HEK293 (cell line): ENCODE data around the gene NMB.

Experiments
- CTCF ChIA-PET: fragments of 350-600 bp; formaldehyde crosslinking; extraction: SDS; loops from one replicate; lab custom pipeline; 2021; ENCODE audit warnings: antibody characterized with exemption; lab: Yijun Ruan, JAX
- POLR2A ChIA-PET: fragments of 300-600 bp; formaldehyde crosslinking; extraction: SDS; loops from one replicate; lab custom pipeline; 2020; ENCODE audit warnings: antibody characterized with exemption, inconsistent platforms; lab: Yijun Ruan, JAX
- H3K27ac ChIP-seq: fragments of 200-500 bp; sonication (Bioruptor generic); 2 replicates; pipeline ENCODE4 v1.5.1; 2014; ENCODE audit warnings: low read depth, low read length, control low read depth, inconsistent platforms; ENCODE audit errors: extremely low read depth
- H3K36me3 ChIP-seq, 2 experiments: fragments of 200-500 bp in 1 of 2; sonication (Bioruptor generic) in 1 of 2; 1 replicate in 1 of 2; 2 replicates in 1 of 2; pipeline ENCODE4 v1.5.1; 2014 to 2017; ENCODE audit warnings: inconsistent platforms in 2 of 2, low read length in 2 of 2; ENCODE audit not compliant: control insufficient read depth in 2 of 2, insufficient read depth in 1 of 2
- H3K4me1 ChIP-seq: fragments of 200-500 bp; sonication (Bioruptor generic); 2 replicates; pipeline ENCODE4 v1.5.1; 2014; ENCODE audit warnings: mild to moderate bottlenecking, low read length, inconsistent platforms; ENCODE audit not compliant: control insufficient read depth, insufficient read depth
- H3K4me3 ChIP-seq: 2 replicates; pipeline ENCODE4 v1.5.1; 2011; ENCODE audit warnings: low read depth, mild to moderate bottlenecking, control low read depth, low read length, moderate library complexity
- H3K9me3 ChIP-seq: fragments of 200-500 bp; sonication (Bioruptor generic); 2 replicates; pipeline ENCODE4 v1.5.1; 2014; ENCODE audit warnings: low read depth, low read length, inconsistent platforms; ENCODE audit not compliant: control insufficient read depth, insufficient read depth
- HOXC10 ChIP-seq: sonication (generic); formaldehyde crosslinking; IDR thresholded peaks from 2 replicates; pipeline ENCODE4 v1.8.1; 2023; ENCODE audit warnings: mild to moderate bottlenecking, missing genetic modification reagents
- IKZF3 ChIP-seq: fragments of 450-650 bp; IDR thresholded peaks from 2 replicates; pipeline ENCODE4 v1.5.0; 2018; ENCODE audit warnings: missing biosample characterization, mild to moderate bottlenecking, missing genetic modification characterization, moderate library complexity
- KLF8 ChIP-seq: fragments of 450-650 bp; formaldehyde crosslinking; IDR thresholded peaks from 2 replicates; pipeline ENCODE4 v1.5.1; 2016; ENCODE audit warnings: missing biosample characterization, missing genetic modification characterization
- KLF9 ChIP-seq: fragments of 450-650 bp; formaldehyde crosslinking; IDR thresholded peaks from 2 replicates; pipeline ENCODE4 v1.5.1; 2016; ENCODE audit warnings: missing biosample characterization, missing genetic modification characterization, low read depth
- SP2 ChIP-seq: fragments of 450-650 bp; formaldehyde crosslinking; IDR thresholded peaks from 2 replicates; pipeline ENCODE4 v1.5.1; 2016; ENCODE audit warnings: missing biosample characterization, missing genetic modification characterization
- SP3 ChIP-seq: fragments of 450-650 bp; formaldehyde crosslinking; IDR thresholded peaks from 2 replicates; pipeline ENCODE4 v1.5.1; 2016; ENCODE audit warnings: missing biosample characterization, missing genetic modification characterization
- ZBTB7A ChIP-seq: fragments of 450-650 bp; formaldehyde crosslinking; IDR thresholded peaks from 2 replicates; pipeline ENCODE4 v1.5.1; 2016; ENCODE audit warnings: low read depth, missing biosample characterization, missing genetic modification characterization
- ZFP3 ChIP-seq: fragments of 450-650 bp; formaldehyde crosslinking; IDR thresholded peaks from 2 replicates; pipeline ENCODE4 v1.5.1; 2016; ENCODE audit warnings: low read depth, missing biosample characterization, missing genetic modification characterization
- ZNF146 ChIP-seq: fragments of 450-650 bp; formaldehyde crosslinking; IDR thresholded peaks from 2 replicates; pipeline ENCODE4 v1.5.1; 2016; ENCODE audit warnings: missing biosample characterization, missing genetic modification characterization
- ZNF2 ChIP-seq: fragments of 450-650 bp; formaldehyde crosslinking; IDR thresholded peaks from 2 replicates; pipeline ENCODE4 v1.5.1; 2016; ENCODE audit warnings: missing biosample characterization, missing genetic modification characterization
- ZNF24 ChIP-seq: fragments of 450-650 bp; formaldehyde crosslinking; IDR thresholded peaks from 2 replicates; pipeline ENCODE4 v1.5.1; 2016; ENCODE audit warnings: missing biosample characterization, missing genetic modification characterization
- ZNF266 ChIP-seq: fragments of 450-650 bp; formaldehyde crosslinking; IDR thresholded peaks from 2 replicates; pipeline ENCODE4 v1.5.1; 2016; ENCODE audit warnings: missing biosample characterization, missing genetic modification characterization, low read depth
- ZNF416 ChIP-seq: fragments of 450-650 bp; formaldehyde crosslinking; IDR thresholded peaks from 2 replicates; pipeline ENCODE4 v1.5.1; 2016; ENCODE audit warnings: missing biosample characterization, missing genetic modification characterization
- ZNF423 ChIP-seq: fragments of 450-650 bp; formaldehyde crosslinking; IDR thresholded peaks from 2 replicates; pipeline ENCODE4 v1.5.1; 2016; ENCODE audit warnings: missing biosample characterization, missing genetic modification characterization
- ZNF501 ChIP-seq: fragments of 450-650 bp; formaldehyde crosslinking; IDR thresholded peaks from 2 replicates; pipeline ENCODE4 v1.5.1; 2016; ENCODE audit warnings: missing biosample characterization, missing genetic modification characterization
- ZNF549 ChIP-seq: fragments of 450-650 bp; IDR thresholded peaks from 2 replicates; pipeline ENCODE4 v1.5.1; 2018; ENCODE audit warnings: missing biosample characterization, missing genetic modification characterization, mild to moderate bottlenecking, inconsistent platforms, moderate library complexity
- ZNF629 ChIP-seq: fragments of 450-650 bp; formaldehyde crosslinking; IDR thresholded peaks from 2 replicates; pipeline ENCODE4 v1.5.1; 2017; ENCODE audit warnings: missing biosample characterization, missing genetic modification characterization
- ZNF654 ChIP-seq: fragments of 450-650 bp; formaldehyde crosslinking; IDR thresholded peaks from 2 replicates; pipeline ENCODE4 v1.5.1; 2016; ENCODE audit warnings: low read depth, missing biosample characterization, missing genetic modification characterization
- ZNF660 ChIP-seq: fragments of 450-650 bp; IDR thresholded peaks from 2 replicates; pipeline ENCODE4 v1.5.1; 2018; ENCODE audit warnings: missing biosample characterization, mild to moderate bottlenecking, missing genetic modification characterization
- TF ChIP-seq, protein P1 (sequence below): fragments of 450-650 bp; IDR thresholded peaks from 2 replicates; pipeline ENCODE4 v1.5.1; 2018; ENCODE audit warnings: missing biosample characterization, missing genetic modification characterization
- TF ChIP-seq, protein P2 (sequence below): fragments of 450-650 bp; formaldehyde crosslinking; IDR thresholded peaks from 2 replicates; pipeline ENCODE4 v1.5.1; 2016; ENCODE audit warnings: missing biosample characterization, missing genetic modification characterization
- TF ChIP-seq, protein P3 (sequence below): fragments of 450-650 bp; formaldehyde crosslinking; IDR thresholded peaks from 2 replicates; pipeline ENCODE4 v1.5.1; 2016; ENCODE audit warnings: missing biosample characterization, missing genetic modification characterization
- TF ChIP-seq, protein P4 (sequence below): fragments of 450-650 bp; formaldehyde crosslinking; IDR thresholded peaks from 2 replicates; pipeline ENCODE4 v1.5.1; 2016; ENCODE audit warnings: missing biosample characterization, missing genetic modification characterization
- TF ChIP-seq, protein P5 (sequence below): fragments of 450-650 bp; formaldehyde crosslinking; IDR thresholded peaks from 2 replicates; pipeline ENCODE4 v1.5.1; 2016; ENCODE audit warnings: missing biosample characterization, missing genetic modification characterization
- TF ChIP-seq, protein P6 (sequence below): fragments of 450-650 bp; formaldehyde crosslinking; IDR thresholded peaks from 2 replicates; pipeline ENCODE4 v1.5.1; 2016; ENCODE audit warnings: missing biosample characterization, missing genetic modification characterization, borderline replicate concordance

NMB gene

DNA sequence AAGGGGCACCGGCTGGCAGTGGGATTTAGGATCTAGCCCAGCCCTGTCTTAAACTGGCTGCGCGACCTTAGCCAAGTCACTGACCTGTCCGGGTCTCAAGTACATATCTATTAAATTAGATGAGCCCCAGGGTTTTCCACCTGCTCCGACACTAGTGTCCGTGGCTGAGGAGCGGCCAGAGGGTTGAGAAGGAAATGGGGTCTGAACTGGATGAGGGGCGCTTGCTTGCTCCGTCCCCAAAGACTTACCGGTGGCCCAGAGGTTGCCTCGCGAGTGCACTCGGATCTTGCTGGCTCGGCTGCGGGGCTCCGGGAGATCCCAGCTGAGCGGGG is 285 bp downstream of the NMB start:
- POLR2A ChIA-PET: no interaction called here
- Histone ChIP-seq H3K27ac (peak overlapping the region; percentile 46; the same call in 1 of the 2 replicates), H3K4me3 (peak overlapping the region; percentile 35), H3K4me1 (peaks cover 14% of the 10 kb centered on the region), H3K9me3 (no peaks in the 10 kb centered on the region), H3K36me3 (peaks cover 2 to 8% of the 10 kb centered on the region in 2 experiments; a peak in 2 of 3 replicates)
- CTCF ChIA-PET: interaction anchor here (1.2 to 4.9 kb wide), 4 partner anchors 57 to 113 kb away, joined by 4 to 19 read pairs (median 4); no protein-coding TSS in a partner anchor
- no peak for TF ChIP-seq ZFP3
- TF ChIP-seq ZNF660: no peak
- TF ChIP-seq, protein P1, sequence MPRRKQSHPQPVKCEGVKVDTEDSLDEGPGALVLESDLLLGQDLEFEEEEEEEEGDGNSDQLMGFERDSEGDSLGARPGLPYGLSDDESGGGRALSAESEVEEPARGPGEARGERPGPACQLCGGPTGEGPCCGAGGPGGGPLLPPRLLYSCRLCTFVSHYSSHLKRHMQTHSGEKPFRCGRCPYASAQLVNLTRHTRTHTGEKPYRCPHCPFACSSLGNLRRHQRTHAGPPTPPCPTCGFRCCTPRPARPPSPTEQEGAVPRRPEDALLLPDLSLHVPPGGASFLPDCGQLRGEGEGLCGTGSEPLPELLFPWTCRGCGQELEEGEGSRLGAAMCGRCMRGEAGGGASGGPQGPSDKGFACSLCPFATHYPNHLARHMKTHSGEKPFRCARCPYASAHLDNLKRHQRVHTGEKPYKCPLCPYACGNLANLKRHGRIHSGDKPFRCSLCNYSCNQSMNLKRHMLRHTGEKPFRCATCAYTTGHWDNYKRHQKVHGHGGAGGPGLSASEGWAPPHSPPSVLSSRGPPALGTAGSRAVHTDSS (tag by site-specific recombination): no peak
- TF ChIP-seq ZNF416: no peak
- TF ChIP-seq, protein P2, sequence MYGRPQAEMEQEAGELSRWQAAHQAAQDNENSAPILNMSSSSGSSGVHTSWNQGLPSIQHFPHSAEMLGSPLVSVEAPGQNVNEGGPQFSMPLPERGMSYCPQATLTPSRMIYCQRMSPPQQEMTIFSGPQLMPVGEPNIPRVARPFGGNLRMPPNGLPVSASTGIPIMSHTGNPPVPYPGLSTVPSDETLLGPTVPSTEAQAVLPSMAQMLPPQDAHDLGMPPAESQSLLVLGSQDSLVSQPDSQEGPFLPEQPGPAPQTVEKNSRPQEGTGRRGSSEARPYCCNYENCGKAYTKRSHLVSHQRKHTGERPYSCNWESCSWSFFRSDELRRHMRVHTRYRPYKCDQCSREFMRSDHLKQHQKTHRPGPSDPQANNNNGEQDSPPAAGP (tag by site-specific recombination): no peak
- TF ChIP-seq SP3 (tag by site-specific recombination): no peak
- no peak for TF ChIP-seq ZNF24 (tag by site-specific recombination)
- TF ChIP-seq, protein P3, sequence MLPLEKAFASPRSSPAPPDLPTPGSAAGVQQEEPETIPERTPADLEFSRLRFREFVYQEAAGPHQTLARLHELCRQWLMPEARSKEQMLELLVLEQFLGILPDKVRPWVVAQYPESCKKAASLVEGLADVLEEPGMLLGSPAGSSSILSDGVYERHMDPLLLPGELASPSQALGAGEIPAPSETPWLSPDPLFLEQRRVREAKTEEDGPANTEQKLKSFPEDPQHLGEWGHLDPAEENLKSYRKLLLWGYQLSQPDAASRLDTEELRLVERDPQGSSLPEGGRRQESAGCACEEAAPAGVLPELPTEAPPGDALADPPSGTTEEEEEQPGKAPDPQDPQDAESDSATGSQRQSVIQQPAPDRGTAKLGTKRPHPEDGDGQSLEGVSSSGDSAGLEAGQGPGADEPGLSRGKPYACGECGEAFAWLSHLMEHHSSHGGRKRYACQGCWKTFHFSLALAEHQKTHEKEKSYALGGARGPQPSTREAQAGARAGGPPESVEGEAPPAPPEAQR (tag by site-specific recombination): no peak
- TF ChIP-seq ZBTB7A (tag by site-specific recombination): no peak
- TF ChIP-seq, protein P4, sequence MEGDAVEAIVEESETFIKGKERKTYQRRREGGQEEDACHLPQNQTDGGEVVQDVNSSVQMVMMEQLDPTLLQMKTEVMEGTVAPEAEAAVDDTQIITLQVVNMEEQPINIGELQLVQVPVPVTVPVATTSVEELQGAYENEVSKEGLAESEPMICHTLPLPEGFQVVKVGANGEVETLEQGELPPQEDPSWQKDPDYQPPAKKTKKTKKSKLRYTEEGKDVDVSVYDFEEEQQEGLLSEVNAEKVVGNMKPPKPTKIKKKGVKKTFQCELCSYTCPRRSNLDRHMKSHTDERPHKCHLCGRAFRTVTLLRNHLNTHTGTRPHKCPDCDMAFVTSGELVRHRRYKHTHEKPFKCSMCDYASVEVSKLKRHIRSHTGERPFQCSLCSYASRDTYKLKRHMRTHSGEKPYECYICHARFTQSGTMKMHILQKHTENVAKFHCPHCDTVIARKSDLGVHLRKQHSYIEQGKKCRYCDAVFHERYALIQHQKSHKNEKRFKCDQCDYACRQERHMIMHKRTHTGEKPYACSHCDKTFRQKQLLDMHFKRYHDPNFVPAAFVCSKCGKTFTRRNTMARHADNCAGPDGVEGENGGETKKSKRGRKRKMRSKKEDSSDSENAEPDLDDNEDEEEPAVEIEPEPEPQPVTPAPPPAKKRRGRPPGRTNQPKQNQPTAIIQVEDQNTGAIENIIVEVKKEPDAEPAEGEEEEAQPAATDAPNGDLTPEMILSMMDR (tag by site-specific recombination): no peak
- no peak for TF ChIP-seq ZNF266 (tag by site-specific recombination)
- TF ChIP-seq KLF8 (tag by site-specific recombination): no peak
- TF ChIP-seq ZNF654 (tag by site-specific recombination): no peak
- no peak for TF ChIP-seq ZNF423
- TF ChIP-seq ZNF549 (tag by site-specific recombination): no peak
- no peak for TF ChIP-seq ZNF501 (tag by site-specific recombination)
- no peak for TF ChIP-seq ZNF629 (tag by site-specific recombination)
- TF ChIP-seq, protein P5, sequence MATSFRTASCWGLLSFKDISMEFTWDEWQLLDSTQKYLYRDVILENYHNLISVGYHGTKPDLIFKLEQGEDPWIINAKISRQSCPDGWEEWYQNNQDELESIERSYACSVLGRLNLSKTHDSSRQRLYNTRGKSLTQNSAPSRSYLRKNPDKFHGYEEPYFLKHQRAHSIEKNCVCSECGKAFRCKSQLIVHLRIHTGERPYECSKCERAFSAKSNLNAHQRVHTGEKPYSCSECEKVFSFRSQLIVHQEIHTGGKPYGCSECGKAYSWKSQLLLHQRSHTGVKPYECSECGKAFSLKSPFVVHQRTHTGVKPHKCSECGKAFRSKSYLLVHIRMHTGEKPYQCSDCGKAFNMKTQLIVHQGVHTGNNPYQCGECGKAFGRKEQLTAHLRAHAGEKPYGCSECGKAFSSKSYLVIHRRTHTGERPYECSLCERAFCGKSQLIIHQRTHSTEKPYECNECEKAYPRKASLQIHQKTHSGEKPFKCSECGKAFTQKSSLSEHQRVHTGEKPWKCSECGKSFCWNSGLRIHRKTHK (tag by site-specific recombination): no peak

DNA sequence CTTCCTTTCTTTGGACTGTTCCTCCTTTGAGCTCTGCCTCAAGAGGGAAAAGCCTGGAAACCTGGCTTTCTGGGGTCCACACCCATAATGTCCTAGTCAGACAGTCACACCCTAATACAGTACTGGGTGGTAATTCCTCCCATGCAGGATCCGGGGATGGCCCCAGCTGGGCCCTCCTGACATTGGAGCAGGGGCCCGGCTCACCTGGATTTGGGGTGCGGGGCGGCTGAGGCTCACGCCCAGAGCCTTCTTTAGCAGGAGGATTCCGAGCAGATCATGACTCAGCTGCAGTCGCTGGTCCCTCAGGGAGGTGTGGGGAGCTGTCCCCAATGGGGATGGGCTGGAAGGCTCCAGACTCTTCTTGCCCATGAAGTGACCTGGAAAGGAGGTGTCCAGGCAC is 1.0 kb downstream of the NMB start:
- peaks cover 9 to 16% of the 10 kb centered on the region in 2 experiments for H3K36me3 ChIP-seq
- no peak overlapping the region for H3K4me3 ChIP-seq
- ChIA-PET POLR2A (interaction anchor here (0.8 to 1.9 kb wide), 2 partner anchors 26 to 90 kb away, joined by 3 to 5 read pairs; no protein-coding TSS in a partner anchor), CTCF (interaction anchor here (0.9 to 4.9 kb wide), 10 partner anchors 11 to 271 kb away, joined by 3 to 19 read pairs (median 4); no protein-coding TSS in a partner anchor)
- H3K9me3 ChIP-seq: no peaks in the 10 kb centered on the region
- peaks cover 14% of the 10 kb centered on the region for H3K4me1 ChIP-seq
- H3K27ac ChIP-seq: no peak overlapping the region
- TF ChIP-seq ZNF2 (tag by site-specific recombination) (no peak), SP2 (no peak), ZNF146 (tag by site-specific recombination) (no peak), IKZF3 (tag by site-specific recombination) (no peak), HOXC10 (CRISPR knock-in tag) (no peak), KLF9 (tag by site-specific recombination) (no peak)
- TF ChIP-seq, protein P6, sequence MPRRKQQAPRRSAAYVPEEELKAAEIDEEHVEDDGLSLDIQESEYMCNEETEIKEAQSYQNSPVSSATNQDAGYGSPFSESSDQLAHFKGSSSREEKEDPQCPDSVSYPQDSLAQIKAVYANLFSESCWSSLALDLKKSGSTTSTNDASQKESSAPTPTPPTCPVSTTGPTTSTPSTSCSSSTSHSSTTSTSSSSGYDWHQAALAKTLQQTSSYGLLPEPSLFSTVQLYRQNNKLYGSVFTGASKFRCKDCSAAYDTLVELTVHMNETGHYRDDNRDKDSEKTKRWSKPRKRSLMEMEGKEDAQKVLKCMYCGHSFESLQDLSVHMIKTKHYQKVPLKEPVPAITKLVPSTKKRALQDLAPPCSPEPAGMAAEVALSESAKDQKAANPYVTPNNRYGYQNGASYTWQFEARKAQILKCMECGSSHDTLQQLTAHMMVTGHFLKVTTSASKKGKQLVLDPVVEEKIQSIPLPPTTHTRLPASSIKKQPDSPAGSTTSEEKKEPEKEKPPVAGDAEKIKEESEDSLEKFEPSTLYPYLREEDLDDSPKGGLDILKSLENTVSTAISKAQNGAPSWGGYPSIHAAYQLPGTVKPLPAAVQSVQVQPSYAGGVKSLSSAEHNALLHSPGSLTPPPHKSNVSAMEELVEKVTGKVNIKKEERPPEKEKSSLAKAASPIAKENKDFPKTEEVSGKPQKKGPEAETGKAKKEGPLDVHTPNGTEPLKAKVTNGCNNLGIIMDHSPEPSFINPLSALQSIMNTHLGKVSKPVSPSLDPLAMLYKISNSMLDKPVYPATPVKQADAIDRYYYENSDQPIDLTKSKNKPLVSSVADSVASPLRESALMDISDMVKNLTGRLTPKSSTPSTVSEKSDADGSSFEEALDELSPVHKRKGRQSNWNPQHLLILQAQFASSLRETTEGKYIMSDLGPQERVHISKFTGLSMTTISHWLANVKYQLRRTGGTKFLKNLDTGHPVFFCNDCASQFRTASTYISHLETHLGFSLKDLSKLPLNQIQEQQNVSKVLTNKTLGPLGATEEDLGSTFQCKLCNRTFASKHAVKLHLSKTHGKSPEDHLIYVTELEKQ: no peak
